HL-60 (cell line): Measurements from ENCODE around the gene CYB561.

Source experiments
- DNase-seq, 2 experiments: peaks; one replicate each; pipeline ENCODE4 v3.0.0-alpha.2; 2010 to 2020; ENCODE audit warnings: low read depth in 1 of 2, low spot score in 1 of 2
- H3K27ac ChIP-seq: fragments of 250-450 bp; sonication (Bioruptor Pico); replicated peaks from 2 replicates; pipeline ENCODE4 v1.5.1; 2020; ENCODE audit warnings: mild to moderate bottlenecking, moderate library complexity
- H3K27me3 ChIP-seq: fragments of 250-450 bp; sonication (Bioruptor Pico); 2 replicates; pipeline ENCODE4 v1.5.1; 2021; ENCODE audit warnings: mild to moderate bottlenecking, moderate library complexity; ENCODE audit not compliant: insufficient read depth, poor library complexity, severe bottlenecking
- H3K4me3 ChIP-seq: replicated peaks from 2 replicates; pipeline ENCODE4 v1.5.1; 2011; ENCODE audit warnings: mild to moderate bottlenecking, control low read depth, low read length; ENCODE audit not compliant: insufficient read depth
- CTCF ChIP-seq: IDR thresholded peaks from one replicate; pipeline ENCODE4 v1.5.1; 2011; ENCODE audit warnings: low read length, control low read depth, inconsistent platforms; ENCODE audit not compliant: insufficient read depth
- GABPA ChIP-seq: IDR thresholded peaks from 2 replicates; pipeline ENCODE4 v1.6.1; 2012; ENCODE audit warnings: low read depth
- POLR2AphosphoS5 ChIP-seq: IDR thresholded peaks from 2 replicates; pipeline ENCODE4 v1.6.1; 2012; ENCODE audit warnings: low read depth
- REST ChIP-seq: IDR thresholded peaks from 2 replicates; pipeline ENCODE4 v1.6.1; 2012; ENCODE audit warnings: low read depth; ENCODE audit not compliant: insufficient replicate concordance
- SPI1 ChIP-seq: IDR thresholded peaks from 2 replicates; pipeline ENCODE4 v1.6.1; 2012; ENCODE audit warnings: low read depth, mild to moderate bottlenecking, borderline replicate concordance

Gene CYB561

GRCh38 chr17:63399316-63399715 is 46.8 kb downstream of the CYB561 start:
- Histone ChIP-seq H3K27me3 (no peaks in the 10 kb centered on the region), H3K4me3 (no peak overlapping the region), H3K27ac (no peak overlapping the region)
- TF ChIP-seq POLR2AphosphoS5 (no peak), SPI1 (no peak), REST (no peak), CTCF (no peak), GABPA (no peak)
- no peak for DNase-seq

GRCh38 chr17:63398680-63399079 is 47.4 kb downstream of the CYB561 start:
- H3K27ac ChIP-seq: no peak overlapping the region
- no peak overlapping the region for H3K4me3 ChIP-seq
- no peaks in the 10 kb centered on the region for H3K27me3 ChIP-seq
- no peak for DNase-seq
- no peak for TF ChIP-seq REST

DNA sequence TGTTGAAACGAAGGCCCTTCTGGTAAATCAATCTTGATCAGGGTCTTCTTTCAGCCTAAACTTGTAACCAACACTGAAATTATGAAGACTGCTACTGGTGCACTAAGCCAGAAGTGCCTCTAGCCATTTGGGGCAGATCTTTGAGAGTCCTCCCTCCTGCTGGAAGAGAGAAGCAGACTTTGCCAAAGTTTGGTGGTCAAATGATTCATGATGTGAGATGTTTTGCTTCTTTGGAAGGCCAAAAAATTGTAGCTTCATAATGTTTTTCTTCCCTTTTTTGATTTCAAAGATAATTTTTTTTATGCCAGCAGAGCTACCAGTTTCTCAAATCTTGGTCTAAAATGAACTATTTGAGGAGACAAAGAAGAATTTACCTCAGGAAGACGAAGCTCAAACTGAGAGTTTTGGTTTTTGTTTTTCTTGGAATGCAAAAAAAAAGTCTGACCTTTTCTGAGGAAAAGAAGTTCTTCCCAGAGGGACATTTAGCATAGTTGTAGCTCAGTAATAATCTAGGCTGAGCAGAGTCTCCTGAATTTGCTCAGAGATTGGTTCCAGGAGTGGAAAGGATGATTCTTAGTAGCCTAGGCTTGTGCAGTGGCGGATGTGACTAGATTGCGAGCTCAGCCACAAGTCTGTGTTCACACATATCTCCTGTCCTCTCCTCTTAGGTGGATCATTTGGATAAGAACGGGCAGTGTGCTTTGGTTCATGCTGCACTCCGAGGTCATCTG is 50.9 kb downstream of the CYB561 start:
- H3K4me3 ChIP-seq: no peak overlapping the region
- TF ChIP-seq REST: no peak
- TF ChIP-seq POLR2AphosphoS5: no peak
- TF ChIP-seq GABPA: no peak
- TF ChIP-seq SPI1: no peak
- no peak for TF ChIP-seq CTCF
- DNase-seq: no peak
- H3K27ac ChIP-seq: no peak overlapping the region
- H3K27me3 ChIP-seq: no peaks in the 10 kb centered on the region

DNA sequence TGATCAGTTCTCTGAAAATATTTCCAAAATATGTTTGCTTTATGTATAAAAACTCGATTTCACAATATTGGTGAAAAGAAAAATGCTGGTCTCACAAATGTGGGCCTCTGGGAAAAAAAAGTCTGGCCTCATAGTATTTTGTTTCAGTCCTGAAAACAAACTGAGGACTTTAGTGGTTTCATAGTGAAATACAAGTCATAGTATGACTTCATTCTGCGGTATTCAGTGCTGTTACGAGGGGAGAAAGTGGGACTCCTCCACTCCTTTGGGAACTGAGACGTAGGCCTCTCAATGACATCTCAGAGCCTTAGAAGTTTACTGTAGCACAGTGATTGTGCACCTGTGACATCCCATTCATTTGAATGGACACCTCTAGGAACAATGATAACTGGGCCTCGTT is 56.0 kb downstream of the CYB561 start:
- Histone ChIP-seq H3K27me3 (no peaks in the 10 kb centered on the region), H3K27ac (no peak overlapping the region), H3K4me3 (no peak overlapping the region)
- TF ChIP-seq REST: no peak
- no peak for TF ChIP-seq GABPA
- no peak for TF ChIP-seq CTCF
- no peak for TF ChIP-seq SPI1
- TF ChIP-seq POLR2AphosphoS5: no peak
- DNase-seq: no peak
